ENCODE results near the gene PDE7B.

PDE7B gene

GRCh38 chr6:135985471-135985870, 134.0 kb downstream of the PDE7B start:
- DNase-seq (ENCODE audit: low read depth, low spot score): peak; percentile 47

- no peak for DNase-seq (ENCODE audit: low read depth, low spot score)
These were observed 135.7 kb downstream of the PDE7B start for GRCh38 chr6:135987226-135987625.

- no peak for DNase-seq (ENCODE audit: low read depth, low spot score)
These were observed 138.9 kb downstream of the PDE7B start for GRCh38 chr6:135990439-135990838.

GRCh38 chr6:135990855-135991464, 139.5 kb downstream of the PDE7B start:
- no peak for DNase-seq (ENCODE audit: low read depth, low spot score)

- DNase-seq (ENCODE audit: low read depth, low spot score): no peak
These were observed 141.2 kb downstream of the PDE7B start for GRCh38 chr6:135992739-135993138.

GRCh38 chr6:135993361-135993760, 141.9 kb downstream of the PDE7B start:
- DNase-seq (ENCODE audit: low read depth, low spot score): no peak

GRCh38 chr6:135994857-135995544, 143.5 kb downstream of the PDE7B start:
- DNase-seq (ENCODE audit: low read depth, low spot score): peak; percentile 50

GRCh38 chr6:135995545-135995898, 144.0 kb downstream of the PDE7B start:
- no peak for DNase-seq (ENCODE audit: low read depth, low spot score)

GRCh38 chr6:135996668-135997067, 145.2 kb downstream of the PDE7B start:
- no peak for DNase-seq (ENCODE audit: low read depth, low spot score)

GRCh38 chr6:135999393-135999792, 147.9 kb downstream of the PDE7B start:
- no peak for DNase-seq (ENCODE audit: low read depth, low spot score)

GRCh38 chr6:136007345-136007744, 155.8 kb downstream of the PDE7B start:
- DNase-seq (ENCODE audit: low read depth, low spot score): no peak

GRCh38 chr6:136011475-136011874, 160.0 kb downstream of the PDE7B start:
- DNase-seq (ENCODE audit: low read depth, low spot score): peak; percentile 56

GRCh38 chr6:136012198-136012887, 160.8 kb downstream of the PDE7B start:
- DNase-seq (ENCODE audit: low read depth, low spot score): peak; percentile 87

GRCh38 chr6:136012943-136013342, 161.4 kb downstream of the PDE7B start:
- DNase-seq (ENCODE audit: low read depth, low spot score): no peak

GRCh38 chr6:136014454-136015437, 163.2 kb downstream of the PDE7B start:
- peak; percentile 98 for DNase-seq (ENCODE audit: low read depth, low spot score)

GRCh38 chr6:136015531-136015930, 164.0 kb downstream of the PDE7B start:
- no peak for DNase-seq (ENCODE audit: low read depth, low spot score)

GRCh38 chr6:136016228-136017225, 165.0 kb downstream of the PDE7B start:
- peak; percentile 49 for DNase-seq (ENCODE audit: low read depth, low spot score)

- DNase-seq (ENCODE audit: low read depth, low spot score): no peak
These were observed 169.2 kb downstream of the PDE7B start for GRCh38 chr6:136020691-136021090.

GRCh38 chr6:136022224-136022874, 170.8 kb downstream of the PDE7B start:
- DNase-seq (ENCODE audit: low read depth, low spot score): no peak

- DNase-seq (ENCODE audit: low read depth, low spot score): no peak
These were observed 173.2 kb downstream of the PDE7B start for GRCh38 chr6:136024711-136025110.

Data from astrocyte of the hippocampus (primary cell).